ENCODE measurements around the gene RCAN1. TPM values are rescaled to one million over a fixed set of nuclear protein-coding genes. Genes with fewer than 3 reads are reported as not detected.

RCAN1 gene
- total RNA-seq, 1 donor from 2014 or later = 12.5 TPM

- TF ChIP-seq CTCF (IDR thresholded peaks at IDR 0.05) = no peak
- no peaks in the 10 kb centered on the region for H3K9me3 ChIP-seq
- H3K36me3 ChIP-seq = no peaks in the 10 kb centered on the region
- no peak overlapping the region for H3K27ac ChIP-seq
- no peak overlapping the region for H3K4me3 ChIP-seq
- DNase-seq (ENCODE audit: low spot score in 2 of 2) = no peak
- no peaks in the 10 kb centered on the region for H3K27me3 ChIP-seq
- peaks cover 0 to 8% of the 10 kb centered on the region in 2 donors for H3K4me1 ChIP-seq
- intact Hi-C loops (cut with DNase I) = no loop called here
Measured at GRCh38 chr21:34561806-34562205, 53.1 kb downstream of the RCAN1 start.

DNA sequence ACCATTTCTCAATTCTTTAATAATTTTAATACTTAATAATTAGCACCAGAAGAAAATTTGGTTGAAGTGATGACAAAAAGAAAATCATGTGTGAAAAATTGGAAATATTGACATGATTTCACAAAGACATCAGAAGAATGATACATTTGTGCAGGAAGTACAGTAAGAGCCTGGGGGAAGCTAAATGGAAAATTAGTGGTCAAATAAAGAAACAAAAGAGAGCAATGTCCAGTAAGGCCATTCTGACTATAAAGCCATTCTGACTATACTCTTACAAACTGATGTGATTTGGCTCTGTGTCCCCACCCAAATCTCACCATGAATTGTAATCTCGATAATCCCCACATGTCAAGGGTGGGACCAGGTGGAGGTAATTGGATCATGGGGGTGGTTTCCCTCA is 54.3 kb downstream of the RCAN1 start:
- Histone ChIP-seq H3K9me3 (no peaks in the 10 kb centered on the region), H3K27ac (no peak overlapping the region), H3K27me3 (no peaks in the 10 kb centered on the region), H3K4me3 (no peak overlapping the region), H3K36me3 (no peaks in the 10 kb centered on the region), H3K4me1 (peaks cover 0 to 8% of the 10 kb centered on the region in 2 donors)
- no peak for DNase-seq (ENCODE audit: low spot score in 2 of 2)
- intact Hi-C loops (cut with DNase I) = no loop called here
- TF ChIP-seq CTCF (IDR thresholded peaks at IDR 0.05) = no peak

DNA sequence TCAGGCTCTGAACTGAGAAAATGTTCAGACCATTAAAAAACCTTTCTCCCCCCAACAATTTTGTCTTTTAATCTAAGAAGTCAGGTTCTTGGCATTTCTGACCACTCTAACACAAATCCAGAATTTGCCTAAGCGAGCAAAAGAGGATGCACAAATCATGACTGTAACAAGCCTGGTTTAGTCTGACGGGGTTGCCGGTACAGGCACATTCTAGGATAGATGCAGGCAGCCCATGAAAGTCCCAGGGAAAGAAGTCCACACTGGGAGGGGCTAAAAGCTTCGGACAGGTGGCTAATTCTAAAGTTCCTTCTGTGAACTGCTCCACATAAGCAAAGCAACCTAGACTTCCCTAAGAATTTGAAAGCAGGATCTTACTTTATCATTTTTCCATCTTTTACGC is 54.9 kb downstream of the RCAN1 start:
- H3K36me3 ChIP-seq = no peaks in the 10 kb centered on the region
- no peaks in the 10 kb centered on the region for H3K27me3 ChIP-seq
- H3K27ac ChIP-seq = no peak overlapping the region
- no peak for DNase-seq (ENCODE audit: low spot score in 2 of 2)
- peaks cover 0 to 8% of the 10 kb centered on the region in 2 donors for H3K4me1 ChIP-seq
- H3K9me3 ChIP-seq = no peaks in the 10 kb centered on the region
- H3K4me3 ChIP-seq = no peak overlapping the region
- TF ChIP-seq CTCF (IDR thresholded peaks at IDR 0.05) = no peak
- intact Hi-C loops (cut with DNase I) = no loop called here

- no peak overlapping the region for H3K27ac ChIP-seq
- no peak for TF ChIP-seq CTCF (IDR thresholded peaks at IDR 0.05)
- no peak for DNase-seq (ENCODE audit: low spot score in 2 of 2)
- H3K9me3 ChIP-seq = no peaks in the 10 kb centered on the region
- H3K36me3 ChIP-seq = no peaks in the 10 kb centered on the region
- peaks cover 0 to 8% of the 10 kb centered on the region in 2 donors for H3K4me1 ChIP-seq
- H3K27me3 ChIP-seq = no peaks in the 10 kb centered on the region
- intact Hi-C loops (cut with DNase I) = no loop called here
- H3K4me3 ChIP-seq = no peak overlapping the region
Measured at GRCh38 chr21:34559089-34559631, 55.8 kb downstream of the RCAN1 start.

- intact Hi-C loops (cut with DNase I) = no loop called here
- no peaks in the 10 kb centered on the region for H3K36me3 ChIP-seq
Measured at GRCh38 chr21:34558166-34558565, 56.7 kb downstream of the RCAN1 start.

More at GRCh38 chr21:34558166-34558565, 56.7 kb downstream of the RCAN1 start:
- no peak for TF ChIP-seq CTCF (IDR thresholded peaks at IDR 0.05)
- Histone ChIP-seq H3K27ac (no peak overlapping the region), H3K4me1 (peaks cover 0 to 13% of the 10 kb centered on the region in 2 donors), H3K4me3 (no peak overlapping the region), H3K27me3 (no peaks in the 10 kb centered on the region), H3K9me3 (no peaks in the 10 kb centered on the region)
- no peak for DNase-seq (ENCODE audit: low spot score in 2 of 2)
